TTC549 (cell line): ENCODE data around the gene SHPK.

ENCODE experiments used
- FAIRE-seq: peaks from 2 replicates; lab custom pipeline; 2012; peaks lifted over from hg19 to GRCh38; lab: Jason Lieb, UNC

The SHPK gene, protein sequence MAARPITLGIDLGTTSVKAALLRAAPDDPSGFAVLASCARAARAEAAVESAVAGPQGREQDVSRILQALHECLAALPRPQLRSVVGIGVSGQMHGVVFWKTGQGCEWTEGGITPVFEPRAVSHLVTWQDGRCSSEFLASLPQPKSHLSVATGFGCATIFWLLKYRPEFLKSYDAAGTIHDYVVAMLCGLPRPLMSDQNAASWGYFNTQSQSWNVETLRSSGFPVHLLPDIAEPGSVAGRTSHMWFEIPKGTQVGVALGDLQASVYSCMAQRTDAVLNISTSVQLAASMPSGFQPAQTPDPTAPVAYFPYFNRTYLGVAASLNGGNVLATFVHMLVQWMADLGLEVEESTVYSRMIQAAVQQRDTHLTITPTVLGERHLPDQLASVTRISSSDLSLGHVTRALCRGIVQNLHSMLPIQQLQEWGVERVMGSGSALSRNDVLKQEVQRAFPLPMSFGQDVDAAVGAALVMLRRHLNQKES

DNA sequence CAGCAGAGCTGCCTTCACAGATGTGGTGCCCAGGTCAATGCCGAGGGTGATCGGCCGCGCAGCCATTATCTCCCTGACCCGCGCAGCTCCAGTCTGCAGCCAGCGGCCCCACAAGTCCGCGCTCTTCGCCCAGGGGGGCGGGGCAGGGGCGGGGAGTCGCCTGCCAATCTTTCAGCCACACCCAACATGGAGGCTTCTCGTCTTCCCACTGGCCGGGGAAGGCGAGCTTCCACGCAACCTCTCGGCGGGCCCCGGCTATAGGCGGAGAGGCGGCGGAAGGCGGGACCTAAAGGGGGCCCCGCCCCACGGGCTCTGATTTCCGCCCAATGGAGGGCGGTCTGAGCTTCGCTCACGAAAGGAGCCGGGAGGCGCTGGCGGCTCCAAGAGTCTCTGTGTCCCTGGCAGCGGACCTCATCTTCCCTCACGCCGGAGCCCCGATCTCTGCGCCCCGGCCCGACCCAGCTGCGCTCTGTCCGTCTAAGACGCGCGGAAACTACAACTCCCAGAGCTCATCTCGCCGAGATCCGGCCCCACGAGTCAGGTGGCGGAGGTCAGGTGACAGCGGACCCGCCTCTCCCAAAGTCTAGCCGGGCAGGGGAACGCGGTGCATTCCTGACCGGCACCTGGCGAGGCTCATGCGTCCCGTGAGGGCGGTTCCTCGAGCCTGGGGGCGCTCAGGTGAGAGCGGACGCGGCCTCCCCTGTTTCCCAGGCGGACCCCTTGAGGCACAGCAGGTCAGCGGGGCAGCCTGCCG lies at the start of gene SHPK, which contains the start of gene CTNS:
SHPK (minus strand) TSS at position 97 of the 754 bp plus-strand sequence; CDS start at position 66, 31 bp downstream.
CTNS (plus strand) TSS at position 607 of the 754 bp plus-strand sequence. CDS start 3,447 bp downstream, outside the sequence.
- peak; percentile 88 for FAIRE-seq

DNA sequence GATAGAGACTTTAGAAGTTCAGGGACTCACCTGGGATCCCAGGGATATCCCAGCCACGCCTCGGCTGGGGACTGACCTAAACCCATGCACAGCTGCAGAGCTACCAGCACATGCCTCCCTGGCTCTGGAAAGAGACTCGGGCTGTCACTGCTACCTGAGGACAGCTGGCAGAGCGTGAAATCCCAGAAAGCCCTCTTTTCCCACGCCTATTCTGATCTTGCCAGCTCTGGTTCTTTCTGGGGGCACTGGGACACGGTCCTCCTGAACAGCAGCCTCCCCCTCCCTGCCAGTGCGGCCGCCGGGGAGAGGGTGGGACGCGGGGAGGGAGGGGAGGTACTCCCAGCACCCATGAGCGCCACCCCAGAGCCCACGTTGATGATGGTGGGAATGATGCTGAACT lies 49.1 kb upstream of the SHPK start:
- no peak for FAIRE-seq

DNA sequence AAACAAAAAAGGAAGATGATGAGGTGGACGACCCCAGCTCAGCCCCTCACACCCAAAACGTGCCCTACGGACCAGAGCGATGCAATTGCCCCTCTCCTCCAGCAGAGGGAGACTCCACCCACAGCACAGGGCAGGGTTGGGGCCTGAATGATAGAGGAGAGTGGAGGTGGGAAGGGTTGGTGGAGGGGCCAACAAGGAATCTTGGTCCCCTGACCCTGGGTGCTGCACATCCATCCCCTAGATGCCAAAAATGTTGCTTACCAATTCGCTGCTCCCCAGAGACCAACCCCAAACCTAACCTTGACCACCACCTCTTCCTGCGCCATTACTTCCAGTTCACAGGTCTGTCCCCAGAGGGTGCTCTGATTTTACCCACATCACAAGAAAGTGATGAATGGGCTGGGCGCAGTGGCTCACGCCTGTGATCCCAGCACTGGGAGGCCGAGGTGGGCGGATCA lies 47.0 kb upstream of the SHPK start:
- FAIRE-seq = no peak

DNA sequence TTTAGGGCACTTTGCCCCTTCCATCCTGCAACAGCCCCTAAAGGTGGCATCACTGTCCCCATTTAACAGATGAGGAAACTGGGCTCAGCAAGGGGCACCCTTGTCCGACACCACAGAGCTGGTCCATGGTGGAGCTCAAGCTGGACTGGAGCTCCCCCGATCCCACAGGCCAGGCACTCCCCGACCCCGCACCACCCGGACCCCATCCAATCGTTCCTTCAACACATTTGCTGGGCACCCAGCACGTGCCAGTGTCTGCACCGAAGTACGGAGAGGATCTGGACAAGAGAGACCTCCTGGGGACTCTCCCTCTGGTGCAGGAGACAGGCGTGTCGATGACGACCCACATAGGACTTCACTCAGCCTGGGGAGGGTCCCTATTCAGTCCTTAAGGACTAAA lies 46.0 kb upstream of the SHPK start:
- no peak for FAIRE-seq

DNA sequence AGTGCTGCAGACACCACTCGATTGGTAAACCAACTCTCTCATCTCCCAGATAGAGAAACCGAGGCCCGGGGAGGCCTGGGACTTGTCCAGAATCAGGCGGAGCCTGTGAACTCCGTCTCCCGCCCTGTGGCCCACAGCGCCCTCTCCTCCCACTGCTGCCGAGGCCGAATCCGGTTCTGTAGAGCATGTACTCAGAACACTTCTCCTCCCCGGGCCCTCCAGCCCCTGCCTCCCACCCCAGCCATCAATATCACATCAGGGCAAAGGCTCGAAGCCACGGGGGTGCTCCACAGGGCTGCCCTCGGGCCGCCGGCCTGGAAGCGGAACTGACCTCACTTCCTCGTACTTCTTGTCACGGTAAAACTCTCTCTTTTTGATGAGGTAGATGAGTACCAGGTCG lies 45.5 kb upstream of the SHPK start:
- FAIRE-seq = no peak

DNA sequence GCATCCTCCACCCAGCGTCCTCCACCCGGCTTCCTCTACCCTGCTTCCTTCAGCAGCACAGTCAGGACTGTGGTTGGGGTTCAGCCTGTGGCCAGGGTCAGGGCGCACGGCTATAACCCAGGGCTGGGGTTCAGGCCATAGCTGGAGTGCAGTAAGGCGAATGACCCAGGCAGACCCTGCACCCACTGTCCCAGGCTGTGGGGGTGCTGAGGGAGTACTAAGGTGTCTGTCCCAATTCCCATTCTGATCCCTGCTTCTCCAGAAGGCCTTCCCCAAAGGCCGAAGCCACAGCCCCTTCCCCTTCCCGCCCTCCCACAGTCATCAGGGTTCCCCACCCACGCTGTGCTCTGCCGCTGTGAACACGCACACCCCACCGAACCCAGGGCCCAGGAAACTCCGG lies 45.0 kb upstream of the SHPK start:
- FAIRE-seq = no peak

DNA sequence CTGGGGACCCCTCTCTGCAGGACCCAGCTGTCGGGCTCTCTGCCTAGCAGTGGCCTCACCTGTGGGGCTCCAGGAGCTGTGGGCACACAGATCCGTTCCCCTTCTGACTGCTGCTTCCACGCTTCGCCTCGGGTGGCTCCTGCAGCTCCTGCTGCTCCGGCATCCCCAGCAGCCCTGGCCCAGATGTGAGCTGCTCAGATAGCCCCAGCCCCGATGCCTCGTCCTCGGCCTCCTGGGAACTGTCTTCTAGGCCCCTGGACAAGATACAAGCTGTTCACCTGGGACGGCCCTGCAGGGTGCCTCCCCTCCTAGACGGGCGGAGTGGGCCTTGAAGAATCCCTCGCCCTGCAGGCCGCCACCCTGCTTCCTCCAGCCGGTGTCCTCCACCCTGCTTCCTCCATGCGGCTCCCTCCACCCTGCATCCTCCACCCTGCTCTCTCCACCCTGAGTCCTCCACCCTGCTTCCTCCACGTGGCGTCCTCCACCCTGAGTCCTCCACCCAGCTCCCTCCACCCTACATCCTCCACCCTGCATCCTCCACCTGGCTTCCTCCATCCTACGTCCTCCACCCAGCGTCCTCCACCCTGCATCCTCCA lies 43.6 kb upstream of the SHPK start:
- no peak for FAIRE-seq

DNA sequence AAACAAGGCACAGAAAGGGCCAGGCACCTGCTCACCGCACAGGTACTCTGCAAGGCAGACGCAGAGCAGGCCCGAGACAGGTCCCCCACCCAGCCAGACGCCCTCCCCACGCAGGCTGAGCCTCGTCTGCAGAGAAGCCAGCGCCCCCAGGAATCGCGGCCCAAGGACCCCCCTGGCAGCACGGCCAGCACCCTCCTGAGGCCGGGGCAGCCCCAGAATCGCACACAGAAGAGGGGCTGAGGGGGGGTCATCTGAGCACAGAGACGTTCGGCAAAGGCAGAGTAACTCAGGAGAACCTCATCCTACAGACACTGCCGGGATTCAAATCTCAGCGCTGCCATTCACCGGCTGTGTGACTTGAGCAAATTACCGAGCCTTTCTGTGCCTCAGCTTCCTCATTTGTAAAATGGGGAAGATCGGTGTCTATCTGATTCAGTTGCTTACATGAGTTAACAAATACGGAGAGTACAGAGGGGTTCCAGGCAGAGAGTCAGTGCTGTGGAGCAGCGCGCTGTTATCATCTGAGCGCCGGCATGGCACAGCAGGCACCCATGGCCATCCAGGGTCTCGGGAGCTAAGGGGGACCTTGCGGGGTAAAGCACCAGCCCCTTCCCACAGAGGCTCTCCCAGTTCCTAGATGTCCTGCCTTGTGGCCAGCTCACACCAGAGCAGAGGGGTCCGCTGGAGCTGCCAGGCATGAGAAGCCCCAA lies 42.9 kb upstream of the SHPK start:
- FAIRE-seq = no peak

DNA sequence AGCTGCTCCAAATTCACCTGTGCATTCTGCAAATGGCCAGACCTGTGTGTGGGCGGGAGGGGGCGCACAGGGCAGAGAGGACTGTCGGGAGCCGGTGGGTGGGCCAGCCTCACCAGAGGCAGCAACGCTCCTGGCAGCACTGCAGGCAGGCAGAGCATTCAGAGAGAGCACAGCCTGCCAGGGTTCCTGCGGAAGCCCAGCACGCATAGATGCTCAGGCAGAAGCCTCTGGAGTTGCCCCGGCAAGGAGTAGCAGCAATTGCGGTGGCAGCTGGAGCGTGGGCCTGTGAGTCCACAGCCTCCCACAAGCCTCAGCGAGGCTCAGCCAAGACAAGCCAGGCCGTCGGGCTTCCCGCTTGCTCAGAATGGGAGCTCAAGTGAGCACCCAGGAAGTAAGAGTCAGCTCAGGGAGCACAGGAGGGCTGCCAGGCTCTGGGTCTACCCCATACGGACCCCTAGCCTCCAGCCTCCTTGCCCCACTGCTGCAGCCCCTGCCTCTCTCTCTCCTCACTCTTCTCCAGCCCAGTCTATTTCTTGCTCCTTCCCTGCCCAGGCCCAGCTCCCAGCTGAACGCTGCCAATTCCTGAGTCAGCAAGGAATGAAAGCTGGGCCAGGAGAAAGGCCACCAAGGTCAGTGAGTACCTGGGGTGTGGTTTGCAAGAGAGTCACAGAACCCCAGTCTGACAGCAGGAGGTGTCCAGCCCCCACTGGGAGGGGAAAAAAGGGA lies 42.2 kb upstream of the SHPK start:
- no peak for FAIRE-seq

DNA sequence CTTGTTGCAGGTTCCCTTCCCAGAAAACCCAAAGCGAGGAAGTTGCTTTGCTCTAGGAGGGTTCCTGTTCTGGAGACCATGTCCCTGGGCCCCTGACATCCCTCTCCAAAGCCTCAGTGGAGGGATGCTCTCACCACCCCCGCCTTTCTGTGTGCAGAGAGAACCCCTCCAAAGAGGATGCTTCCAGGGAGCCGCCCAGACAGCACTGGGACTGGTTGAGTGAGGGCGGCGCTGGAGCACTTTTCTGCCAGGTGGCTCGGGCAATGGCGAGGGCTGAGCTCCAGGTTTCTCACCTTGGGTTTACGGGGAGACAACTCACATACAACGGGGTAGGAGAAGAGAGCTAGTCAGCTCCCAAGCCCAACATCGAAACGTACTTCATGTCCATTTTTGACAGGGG lies 39.8 kb upstream of the SHPK start:
- FAIRE-seq = no peak

DNA sequence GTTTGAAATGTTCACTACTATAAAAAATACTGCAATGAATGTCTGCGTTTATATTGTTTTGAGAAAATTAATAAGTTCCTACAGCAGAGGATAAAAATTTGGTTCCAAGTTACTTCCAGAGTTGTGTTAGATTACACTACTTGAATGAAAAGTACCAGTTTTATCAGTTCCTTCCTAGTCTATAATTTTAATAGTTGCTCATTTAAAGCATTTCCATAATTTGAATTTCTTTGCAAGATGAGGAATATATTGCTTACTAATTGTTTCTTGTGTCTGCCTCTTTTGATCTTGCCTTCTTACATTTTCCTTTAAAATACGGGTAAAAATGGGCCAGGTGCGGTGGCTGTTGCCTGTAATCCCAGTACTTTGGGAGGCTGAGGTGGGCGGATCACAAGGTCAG lies 36.5 kb upstream of the SHPK start:
- no peak for FAIRE-seq

DNA sequence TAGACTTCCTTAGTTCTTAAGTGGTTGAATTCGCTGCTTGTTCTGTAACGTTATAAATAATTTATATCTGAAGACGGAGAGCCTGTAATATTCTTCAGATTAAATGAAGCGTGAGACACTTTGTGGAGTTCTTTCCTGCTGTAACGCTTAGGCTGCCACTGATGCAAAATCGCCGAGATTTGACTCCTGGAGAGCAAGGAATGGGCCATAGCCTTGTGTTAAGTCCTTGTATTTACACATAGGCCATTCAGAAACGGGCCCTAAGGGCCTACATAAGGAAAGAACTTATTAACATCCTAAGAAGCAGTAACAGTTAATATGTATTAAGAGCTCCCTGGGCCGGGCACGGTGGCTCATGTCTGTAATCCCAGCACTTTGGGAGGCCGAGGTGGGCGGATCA lies 33.5 kb upstream of the SHPK start:
- no peak for FAIRE-seq

DNA sequence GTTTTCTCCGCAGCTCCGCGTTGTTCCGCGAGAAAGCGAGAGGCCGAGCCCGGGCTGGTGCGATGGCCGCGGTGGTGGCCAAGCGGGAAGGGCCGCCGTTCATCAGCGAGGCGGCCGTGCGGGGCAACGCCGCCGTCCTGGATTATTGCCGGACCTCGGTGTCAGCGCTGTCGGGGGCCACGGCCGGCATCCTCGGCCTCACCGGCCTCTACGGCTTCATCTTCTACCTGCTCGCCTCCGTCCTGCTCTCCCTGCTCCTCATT lies 33.0 kb upstream of the SHPK start:
- FAIRE-seq = no peak

DNA sequence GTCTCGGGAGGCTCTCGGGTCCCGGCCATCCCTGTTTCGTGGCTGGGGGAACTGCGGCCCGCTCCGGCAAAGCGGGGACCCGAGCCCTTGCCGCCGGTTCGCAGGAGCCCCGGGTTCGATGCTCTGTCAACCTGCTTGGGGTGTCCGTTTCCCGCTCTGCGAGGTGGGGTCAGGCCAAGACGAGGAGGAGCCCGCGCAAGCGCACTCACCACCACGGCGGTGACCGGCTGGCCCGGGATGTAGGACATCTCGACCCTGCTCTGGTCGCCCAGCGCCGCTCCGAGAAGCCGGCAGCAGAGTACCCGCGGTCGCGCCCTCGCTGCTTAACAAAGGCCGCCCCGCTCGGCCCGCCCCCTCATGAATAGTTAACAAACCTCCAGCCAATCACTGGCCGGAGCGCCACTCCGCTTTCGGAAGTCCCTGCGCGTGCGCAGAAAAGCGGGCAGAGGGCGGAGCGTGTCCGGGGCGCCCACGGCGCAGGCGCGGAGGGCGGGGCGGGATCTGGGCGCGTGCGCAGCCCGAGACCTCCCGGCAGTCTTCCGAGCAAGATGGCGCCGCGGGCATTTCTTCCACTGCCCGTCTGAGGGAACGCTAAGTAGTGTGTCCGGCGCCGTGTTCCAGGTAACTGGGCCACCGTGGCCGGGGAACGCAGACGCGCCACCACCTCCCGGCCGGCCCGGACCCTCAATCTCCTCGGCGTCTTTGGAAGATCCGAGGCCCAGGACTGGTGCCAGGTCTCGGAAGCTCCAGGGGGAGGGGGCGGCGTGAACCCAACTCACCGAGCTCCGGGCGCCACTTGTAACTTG lies 32.4 kb upstream of the SHPK start, which contains the start of the genes EMC6 and TAX1BP3:
EMC6 (plus strand) TSS at position 534 of the 806 bp plus-strand sequence. CDS start 335 bp downstream, outside the sequence.
TAX1BP3 (minus strand) TSS at position 300 of the 806 bp plus-strand sequence; CDS start at position 248, 52 bp downstream.
- FAIRE-seq = peak; percentile 55

DNA sequence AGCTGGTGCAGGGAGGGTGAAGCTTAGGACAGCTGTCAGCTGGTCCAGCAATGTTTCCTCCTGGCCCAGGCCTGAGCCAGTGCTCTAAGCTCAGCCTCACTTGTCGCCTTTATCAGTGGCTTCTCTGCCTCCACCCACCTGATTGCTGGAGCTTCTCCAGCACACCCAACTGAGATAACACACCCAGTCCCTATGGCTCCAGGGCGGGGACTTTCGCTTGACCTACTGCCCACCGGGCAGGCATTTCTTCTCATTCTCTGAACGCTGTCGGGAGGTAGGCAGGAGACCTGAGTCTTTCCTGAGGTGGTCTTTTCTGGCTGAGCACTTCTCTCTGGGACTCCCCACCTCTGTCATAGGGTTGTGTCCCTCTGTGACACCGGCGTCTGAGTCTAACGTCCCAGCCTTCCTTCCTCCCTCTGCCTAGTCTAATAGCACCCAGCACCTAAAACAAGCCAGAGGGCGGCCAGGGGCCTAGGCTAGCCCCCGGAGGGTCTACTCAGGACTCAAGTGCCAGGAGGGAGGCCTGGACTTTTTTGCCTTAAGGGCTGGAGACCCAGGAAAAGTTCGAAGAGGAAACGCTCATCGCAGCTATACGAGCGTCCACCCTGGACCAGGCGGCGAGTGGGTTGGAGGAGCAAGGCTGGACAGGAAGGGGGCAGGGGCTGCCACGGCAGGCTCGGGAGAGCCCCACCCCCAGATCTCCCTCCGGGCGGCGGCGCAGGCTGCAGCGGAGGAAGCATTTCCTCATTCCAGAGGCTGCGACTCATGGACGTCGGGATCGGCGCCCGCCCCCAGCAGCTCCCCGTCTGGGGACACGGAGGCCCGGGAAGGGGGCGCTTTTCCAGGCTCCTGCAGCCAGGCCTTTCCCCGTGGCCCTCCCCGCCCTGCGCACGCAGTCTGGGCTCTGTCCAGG lies 31.6 kb upstream of the SHPK start:
- no peak for FAIRE-seq

DNA sequence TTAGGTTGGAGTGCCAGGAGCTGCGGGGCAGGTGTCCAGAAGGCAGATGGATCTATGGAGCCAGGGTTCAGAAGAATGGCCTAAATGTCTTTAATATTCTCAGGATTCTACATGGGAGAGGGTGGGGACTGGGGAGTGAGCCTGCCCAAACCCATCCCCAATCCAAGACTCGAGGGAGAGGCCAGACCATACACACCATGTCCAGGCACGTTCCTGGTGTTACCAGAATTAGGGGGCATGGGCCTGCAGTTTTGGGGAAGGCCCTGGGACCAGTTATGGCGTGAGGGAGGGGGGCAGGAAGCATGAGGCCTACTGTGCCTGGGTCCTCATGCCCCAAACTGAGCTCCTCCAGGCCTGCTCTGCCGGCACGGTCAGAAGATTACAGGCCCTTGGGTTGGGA lies 30.5 kb upstream of the SHPK start:
- FAIRE-seq = no peak

DNA sequence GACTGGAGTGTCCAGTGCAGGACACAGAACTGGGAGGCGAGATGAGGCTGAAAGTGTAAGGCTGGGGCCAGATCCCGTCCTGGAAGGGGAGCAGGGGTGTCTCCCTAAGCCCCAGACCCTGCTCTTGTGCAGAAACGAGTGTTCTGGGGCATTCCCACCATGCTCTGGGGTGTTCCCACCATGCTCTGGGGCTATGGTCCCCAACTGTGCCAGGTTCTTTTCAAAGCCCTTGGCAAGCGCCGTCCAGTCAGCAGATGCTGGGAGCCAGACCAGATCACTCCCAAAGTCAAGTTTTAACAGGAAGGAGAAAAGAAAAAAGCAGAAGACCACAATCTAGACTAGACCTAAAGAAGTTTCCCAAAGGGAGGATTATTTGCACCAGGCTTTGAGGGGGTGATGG lies 29.8 kb upstream of the SHPK start:
- no peak for FAIRE-seq

DNA sequence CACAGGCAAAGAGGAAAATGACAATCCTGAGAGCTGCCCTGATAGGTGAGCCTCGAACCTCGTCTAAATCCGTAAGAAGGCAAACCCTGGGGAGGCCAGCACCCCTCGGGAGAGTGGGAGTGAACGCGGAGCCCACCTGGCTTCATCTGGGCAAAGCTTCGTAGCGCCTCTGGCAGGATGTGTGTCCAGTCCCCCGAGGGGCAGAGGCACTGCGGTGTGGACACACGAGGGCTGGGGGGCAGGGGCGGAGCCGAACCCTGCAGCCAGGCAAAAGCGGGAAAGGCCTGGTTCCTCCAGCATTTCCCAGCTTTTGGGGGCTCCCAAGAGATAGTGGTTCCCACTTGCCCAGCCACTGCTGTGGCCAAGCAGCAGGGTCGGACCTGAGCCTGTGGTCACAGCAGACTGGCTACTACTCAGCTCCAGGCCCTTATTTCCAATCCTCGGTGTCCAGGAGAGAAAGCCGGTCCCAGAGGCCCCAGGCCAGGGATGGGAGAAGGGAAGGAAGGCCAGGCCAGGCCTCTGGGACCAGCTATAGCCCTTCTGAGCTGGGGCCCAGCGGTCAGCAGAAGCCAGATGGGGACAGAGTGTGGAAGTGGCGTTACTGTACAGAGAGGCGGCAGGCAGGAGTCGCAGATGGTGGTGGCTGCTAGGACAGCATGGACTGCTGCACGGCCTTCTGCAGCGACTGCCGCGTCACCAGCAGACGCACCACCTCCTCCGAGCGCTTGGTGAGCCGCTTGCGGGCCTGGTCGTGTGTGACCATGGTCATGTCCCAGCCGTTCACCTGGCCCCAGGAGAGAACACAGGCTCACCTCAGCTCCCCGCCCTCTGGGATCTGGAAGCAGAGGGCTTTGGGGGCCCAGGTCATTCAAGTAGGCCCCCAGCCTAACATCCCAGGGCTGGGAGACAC lies 27.3 kb upstream of the SHPK start:
- FAIRE-seq = no peak
